NCI-H446 (cell line): ENCODE measurements around the gene EIF2B2.

ENCODE experiments used
- DNase-seq, 2 experiments: peaks; one replicate each; lab custom pipeline; 2025; lab: John Stamatoyannopoulos, UW

The EIF2B2 gene

DNA sequence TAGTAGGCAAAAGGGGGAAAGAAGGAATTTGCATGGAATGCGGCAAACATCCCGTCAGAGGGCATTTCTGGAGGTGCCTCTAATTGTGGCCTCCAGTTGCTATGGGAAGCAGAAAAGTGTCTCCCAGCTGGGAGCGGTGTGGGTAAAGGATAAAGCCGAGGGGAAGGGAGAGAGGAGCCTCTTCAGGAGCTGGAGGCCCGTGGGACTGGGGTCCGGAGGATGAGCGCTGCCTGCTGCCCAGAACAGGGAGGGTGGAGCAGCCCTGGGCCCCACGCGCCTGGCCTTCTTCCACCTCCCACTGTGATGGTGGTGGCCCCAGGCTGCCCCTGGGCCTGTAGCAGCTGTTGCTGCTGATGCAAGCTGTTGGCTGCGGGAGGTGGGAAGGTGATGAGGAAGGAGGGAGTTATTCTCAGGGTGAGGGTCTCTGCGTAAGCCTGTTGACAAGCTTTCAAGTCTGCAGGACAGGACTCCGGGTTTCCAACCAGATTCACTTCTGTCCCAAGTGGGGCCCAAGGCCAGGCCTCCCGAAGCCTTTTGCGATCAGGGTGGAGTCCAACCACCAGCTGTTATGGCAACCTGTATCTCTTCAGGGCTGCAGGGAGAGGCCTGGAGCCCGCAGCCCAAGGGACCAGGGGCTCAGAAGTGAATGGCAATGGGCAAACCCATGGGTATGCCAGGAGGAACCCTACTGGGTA, 28.2 kb upstream of the EIF2B2 start:
- peak in 1 of 2 experiments; percentile 51 for DNase-seq

- peak; percentile 57 to 89 for DNase-seq
These were observed 27.5 kb upstream of the EIF2B2 start for GRCh38 chr14:74975059-74975810.

DNA sequence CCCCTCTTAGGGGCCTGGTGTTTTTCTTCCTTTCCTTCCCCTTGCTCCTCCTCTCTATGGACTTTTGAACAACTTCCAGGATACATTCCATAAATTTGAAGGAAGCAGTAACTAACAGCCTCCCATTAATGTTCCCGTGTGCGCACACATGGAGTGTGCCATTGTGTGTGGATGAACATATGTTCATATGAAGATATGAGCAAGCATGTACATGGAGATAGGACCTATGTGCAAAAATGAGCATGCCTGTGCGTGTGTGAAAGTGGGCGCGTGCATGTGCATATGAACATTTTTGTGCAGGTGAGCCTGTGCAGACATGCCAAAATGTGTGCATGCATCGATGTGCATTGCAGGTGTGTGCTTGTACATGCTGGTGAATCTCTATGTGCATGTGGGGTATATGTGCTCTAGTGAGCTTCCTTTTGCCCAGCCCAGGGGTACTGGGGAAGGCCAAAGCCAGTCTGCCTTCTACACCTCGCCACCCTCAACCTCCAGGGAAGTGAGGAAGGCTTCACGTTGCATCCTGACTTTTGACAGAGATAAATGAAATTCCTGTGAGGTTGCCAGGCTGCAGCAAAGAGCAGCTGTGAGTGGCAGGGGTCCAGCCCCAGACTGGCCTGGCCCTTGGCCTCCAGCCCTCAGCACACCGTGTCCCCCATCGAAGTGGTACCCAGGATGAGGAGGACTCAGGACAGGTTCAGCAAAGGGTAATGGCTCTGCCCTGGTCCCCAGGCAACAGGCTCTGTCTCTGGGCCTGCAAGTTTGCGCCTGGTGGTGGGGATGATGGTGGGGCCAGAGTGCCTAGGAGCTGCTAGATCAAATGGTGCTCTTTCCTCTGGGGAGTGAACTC, 26.2 kb upstream of the EIF2B2 start:
- DNase-seq = no peak

DNA sequence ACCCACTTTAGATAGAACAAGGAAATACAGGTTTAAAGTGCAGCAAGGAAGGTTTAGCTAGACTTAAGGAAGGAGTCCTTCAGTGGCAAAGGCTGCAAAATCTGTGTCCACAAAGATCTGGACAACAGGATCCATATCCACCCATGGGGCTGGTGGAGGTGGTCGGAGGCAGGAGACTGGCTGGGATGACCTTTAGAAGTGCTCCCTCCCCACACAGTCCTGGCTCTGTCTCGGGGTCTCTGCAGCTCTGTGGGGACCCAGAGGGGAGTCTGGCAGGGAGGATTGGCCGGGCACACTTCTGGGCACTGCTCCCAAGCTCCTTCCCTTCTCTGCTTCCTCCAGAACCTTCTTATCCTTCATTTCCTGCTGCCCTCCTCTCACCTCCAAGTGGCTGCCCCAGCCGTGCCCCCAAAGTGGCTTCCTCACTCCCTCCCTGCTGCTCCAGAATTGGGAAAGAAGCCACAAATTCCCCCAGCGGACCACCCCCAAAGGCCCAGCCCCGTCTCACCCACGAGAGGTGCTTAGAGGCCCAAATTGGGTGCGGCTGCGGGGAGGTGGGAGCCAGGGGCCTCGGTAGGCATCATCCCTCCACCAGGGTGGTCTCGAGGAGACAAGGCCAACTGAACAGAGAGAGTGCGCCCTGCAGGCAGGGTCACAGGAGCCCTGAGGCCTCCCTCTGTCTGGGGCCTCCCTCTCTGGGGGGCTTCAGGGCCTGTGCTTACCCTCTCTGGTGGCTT, 25.4 kb upstream of the EIF2B2 start:
- no peak for DNase-seq

DNA sequence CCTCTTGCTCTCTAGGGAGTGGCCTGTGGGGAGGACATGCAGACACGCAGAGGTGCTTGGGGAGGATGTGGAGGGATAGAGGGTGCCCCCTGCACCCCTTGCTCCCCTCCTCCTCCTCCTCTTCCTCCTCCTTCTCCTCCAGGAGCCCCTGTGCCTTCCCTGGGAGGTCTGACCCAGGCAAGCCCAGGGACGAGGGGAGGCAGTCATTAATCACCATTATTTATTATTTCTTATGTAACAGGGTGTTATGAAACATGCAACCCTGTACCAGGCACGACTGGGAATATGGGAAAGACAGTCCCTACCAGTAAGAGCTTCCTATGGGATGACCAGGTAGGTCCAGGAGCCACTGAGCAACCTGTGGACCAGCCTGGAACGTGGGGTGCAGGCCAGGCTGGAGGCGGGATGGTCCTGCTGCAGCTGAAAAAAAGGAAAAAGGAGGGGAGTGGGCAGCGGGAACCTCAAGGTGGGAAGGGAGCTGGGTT, 24.8 kb upstream of the EIF2B2 start:
- DNase-seq = no peak

- DNase-seq = no peak
These were observed 24.2 kb upstream of the EIF2B2 start for GRCh38 chr14:74978416-74978947.

- no peak for DNase-seq
These were observed 23.7 kb upstream of the EIF2B2 start for GRCh38 chr14:74979029-74979428.

DNA sequence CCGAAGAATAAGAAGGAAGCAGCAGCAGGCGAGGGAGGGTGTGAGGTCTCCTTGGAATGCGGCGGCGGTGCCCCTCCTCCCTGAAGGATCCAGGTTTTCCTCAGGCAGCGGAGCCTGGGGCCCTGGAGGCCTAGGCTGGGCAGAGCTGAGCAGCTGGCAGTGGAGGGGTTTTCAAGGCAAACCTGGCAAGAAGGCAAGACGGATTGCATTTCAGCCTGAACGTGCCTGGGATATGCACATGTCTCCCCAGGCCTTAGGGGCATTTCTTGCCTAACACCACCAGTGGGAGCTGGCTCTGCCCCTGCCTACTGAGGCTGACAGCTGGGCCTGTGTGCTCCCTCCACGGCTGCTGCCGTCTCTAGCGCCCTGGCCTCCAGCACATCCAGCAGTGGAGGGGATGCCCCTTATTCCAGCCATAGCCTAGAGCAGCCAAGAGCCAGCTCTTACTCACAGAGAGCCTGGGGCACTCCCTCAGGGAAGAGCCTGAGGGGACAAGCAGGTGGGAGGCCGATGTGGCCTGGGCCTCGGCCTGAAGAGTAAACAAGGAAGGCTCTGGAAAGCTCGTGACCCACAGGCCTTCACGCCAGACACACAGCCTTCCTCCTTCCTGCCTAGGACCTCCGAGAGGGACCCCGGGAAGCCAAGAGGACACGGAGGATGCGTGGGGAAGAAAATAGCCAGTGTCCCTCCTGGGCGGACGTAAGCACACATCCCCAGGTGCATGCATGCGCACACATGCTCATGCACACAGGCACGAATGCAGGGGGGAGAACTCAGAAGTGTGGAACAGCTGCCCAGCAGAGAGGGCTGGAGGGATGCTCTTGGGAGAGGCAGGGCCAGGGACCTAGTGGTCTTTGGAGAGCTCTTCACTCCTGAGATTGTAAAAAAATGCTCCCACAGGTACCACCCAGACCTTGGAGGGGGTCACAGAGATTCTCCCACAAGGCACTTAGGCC, 23.0 kb upstream of the EIF2B2 start:
- peak; percentile 94 to 97 for DNase-seq

DNA sequence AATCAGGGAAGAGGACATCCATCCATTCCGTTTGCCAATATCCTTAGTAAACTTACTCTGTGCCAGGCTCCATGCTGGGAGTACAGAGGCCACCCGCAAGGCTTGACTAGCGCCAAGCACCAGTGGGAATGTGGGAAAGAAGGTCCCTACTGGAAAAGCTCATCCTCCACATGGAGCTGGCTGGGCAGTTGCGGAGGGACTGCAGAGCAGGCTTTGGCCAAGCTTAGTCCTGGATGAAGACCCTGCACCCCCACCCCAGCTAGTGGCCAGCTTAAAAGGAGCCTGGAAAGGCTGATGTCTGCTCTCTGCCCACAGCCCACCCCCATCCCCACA, 22.4 kb upstream of the EIF2B2 start:
- DNase-seq = peak; percentile 61 to 72

GRCh38 chr14:74980731-74981461, 21.8 kb upstream of the EIF2B2 start:
- peak; percentile 45 to 78 for DNase-seq

DNA sequence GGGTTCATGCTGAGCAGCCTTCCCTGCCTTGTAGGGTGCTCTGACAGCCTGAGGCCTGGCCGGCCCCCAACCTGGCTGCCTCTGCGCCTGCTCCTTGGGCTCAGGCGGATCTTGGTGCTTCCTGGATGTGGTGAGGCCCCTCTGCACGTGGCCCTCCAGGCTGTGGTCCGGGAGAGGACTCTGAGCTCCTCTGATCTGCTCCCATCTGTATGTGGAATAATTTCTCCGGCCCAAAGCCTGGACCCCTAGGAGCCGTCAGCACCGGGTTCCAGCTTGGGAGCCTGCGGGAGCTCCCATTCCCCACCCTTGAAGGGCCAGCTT, 21.3 kb upstream of the EIF2B2 start:
- no peak for DNase-seq

- DNase-seq = no peak
These were observed 20.9 kb upstream of the EIF2B2 start for GRCh38 chr14:74981833-74982232.

DNA sequence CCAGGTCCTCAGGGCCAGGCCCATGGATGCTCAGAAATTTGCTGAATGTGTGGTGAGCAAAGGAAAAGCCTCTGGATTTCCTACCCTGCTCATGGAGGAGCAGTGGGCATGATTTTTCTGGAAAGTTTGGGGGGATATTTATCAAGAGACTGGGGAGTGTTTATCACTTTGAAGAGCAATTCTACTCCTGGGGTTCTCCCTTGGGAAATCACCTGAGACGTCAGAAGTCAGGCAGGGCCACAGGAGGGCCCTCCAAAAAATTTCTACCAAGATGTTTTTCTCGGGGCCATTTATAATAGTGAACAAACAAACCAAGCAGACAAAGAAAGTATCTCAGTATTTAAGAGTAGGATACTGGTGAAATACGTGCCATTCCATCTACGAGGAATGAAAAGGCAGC, 20.1 kb upstream of the EIF2B2 start:
- DNase-seq = no peak

DNA sequence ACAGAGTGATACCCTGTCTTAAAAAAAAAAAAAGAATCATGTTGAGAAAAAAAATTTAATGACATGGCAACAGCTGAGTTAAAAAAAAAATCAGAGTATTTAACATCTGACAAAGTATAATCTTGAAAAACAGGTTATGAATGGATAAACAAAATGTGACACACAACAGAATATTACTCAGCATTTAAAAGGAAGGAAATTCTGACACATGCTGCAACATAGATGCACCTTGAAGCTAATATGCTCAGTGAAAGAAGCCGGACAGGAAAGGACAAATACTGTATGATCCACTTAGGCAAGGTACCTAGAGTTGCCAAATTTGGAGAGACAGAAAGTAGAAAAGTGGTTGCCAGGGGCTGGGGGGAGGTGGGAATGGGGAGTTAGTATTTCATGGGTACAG, 19.4 kb upstream of the EIF2B2 start:
- DNase-seq = no peak

DNA sequence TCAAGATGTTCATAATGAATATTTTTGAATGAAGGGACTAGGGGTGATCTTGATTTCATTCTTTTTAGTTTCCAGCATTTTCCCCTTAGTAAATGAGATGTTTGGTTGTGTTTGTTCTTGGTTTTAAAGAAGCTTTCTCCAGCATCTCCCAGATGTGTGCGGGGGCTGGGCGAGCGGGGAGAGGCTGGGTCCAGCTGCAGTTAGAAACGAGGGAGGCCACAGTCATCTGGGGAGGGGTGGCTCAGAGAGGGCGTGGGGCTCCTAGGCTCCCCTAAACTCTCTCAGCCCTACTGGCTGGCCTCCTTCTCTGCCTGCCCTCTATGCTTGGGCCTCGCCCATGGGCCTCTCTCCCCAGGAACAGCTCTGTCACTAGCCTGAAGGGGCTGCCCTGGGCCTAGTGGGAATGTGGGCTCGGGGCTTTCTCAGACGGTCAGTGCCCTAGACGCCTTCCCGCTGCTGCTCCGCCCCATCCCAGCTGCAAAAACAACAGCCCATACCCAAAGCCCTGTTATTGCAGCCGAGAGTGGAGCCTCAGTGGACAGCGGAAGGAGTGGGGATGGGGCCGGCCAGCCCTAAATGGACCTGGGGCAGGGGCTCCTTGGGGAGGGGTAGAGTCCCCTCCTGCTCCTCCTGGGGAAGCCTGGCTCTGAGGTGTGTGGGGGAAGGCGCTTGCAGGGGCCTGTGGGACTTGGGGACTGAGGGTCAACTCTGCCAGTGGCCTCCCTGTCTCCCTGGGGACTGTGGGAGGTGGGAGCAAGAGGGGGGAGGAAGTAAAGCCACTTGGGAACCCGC, 18.3 kb upstream of the EIF2B2 start:
- DNase-seq = no peak

DNA sequence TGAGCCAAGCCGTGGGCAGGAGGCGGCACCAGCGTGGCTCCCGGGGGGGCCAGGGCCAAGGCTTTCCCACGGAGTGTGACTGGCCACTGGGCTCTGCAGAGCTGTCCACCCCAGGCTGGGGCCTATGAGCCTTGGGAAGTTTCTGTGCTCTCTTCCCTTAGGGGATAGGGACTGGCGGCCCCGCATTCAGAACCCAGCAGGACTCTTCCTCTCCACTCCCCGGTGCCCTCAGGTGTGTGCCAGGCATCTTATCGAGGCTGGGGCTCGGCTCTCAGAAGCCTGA, 17.8 kb upstream of the EIF2B2 start:
- DNase-seq = no peak

- DNase-seq = no peak
These were observed 16.9 kb upstream of the EIF2B2 start for GRCh38 chr14:74985806-74986205.

DNA sequence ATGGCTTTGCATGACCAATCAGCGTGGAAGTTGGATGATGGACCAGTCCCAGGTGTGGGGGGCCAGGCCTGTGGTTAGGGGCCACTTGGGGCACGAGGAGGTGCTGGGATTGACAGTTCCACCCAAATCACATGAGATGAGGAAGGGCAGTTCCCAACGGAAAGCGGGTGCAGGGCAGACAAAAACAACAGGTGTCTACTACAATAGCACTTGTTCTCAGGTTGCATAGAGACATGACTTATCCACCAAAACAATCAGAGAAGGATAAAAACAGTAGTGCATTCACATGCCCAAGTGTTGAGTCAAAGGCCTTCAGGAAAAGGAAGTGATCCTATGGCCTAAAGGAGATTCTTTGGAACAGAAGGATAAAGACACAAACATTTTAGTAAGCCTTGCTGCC, 14.6 kb upstream of the EIF2B2 start:
- DNase-seq = no peak

DNA sequence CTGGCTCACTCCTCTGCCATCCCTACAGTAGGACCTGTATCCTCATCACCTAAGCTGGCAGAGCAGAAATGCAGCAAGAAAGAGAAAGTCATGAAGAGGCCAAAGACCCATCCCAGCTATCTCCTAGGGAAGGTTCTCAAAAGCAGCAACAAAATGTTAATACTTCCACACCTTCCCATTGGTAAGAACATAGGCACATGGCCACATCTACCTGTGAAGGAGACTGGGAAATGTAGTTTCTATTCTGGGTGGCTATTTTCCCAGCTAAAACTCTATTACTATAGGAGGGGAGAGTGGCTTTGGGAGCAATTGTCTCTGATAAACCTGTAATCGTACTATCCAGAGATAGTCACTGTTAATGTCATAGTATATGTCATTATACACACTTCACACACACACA, 13.7 kb upstream of the EIF2B2 start:
- no peak for DNase-seq
